Common myeloid progenitor, CD34-positive (primary cell): ENCODE measurements around the gene SH3GLB2.
A peak's percentile ranks its signal among the peaks of the same experiment; 100 is the strongest.

Source experiments
- CTCF ChIA-PET: fragments of 350-600 bp; sonication (Branson Sonifier 250); formaldehyde crosslinking; loops from one replicate; lab custom pipeline; 2021; ENCODE audit warnings: antibody characterized with exemption; lab: Charles Lee
- POLR2A ChIA-PET: fragments of 350-600 bp; sonication (Branson Sonifier 250); formaldehyde crosslinking; loops from one replicate; lab custom pipeline; 2021; ENCODE audit warnings: antibody characterized with exemption; lab: Charles Lee
- DNase-seq, 3 donors: peaks; one replicate each; pipeline versions ENCODE4 v3.0.0 to v3.0.0-alpha.2; 2013
- H3K27ac ChIP-seq, 2 experiments: 1 replicate in 1 of 2; 2 replicates in 1 of 2; pipeline ENCODE4 v1.7.0; 2013; ENCODE audit warnings: inconsistent platforms in 2 of 2, low read length in 2 of 2, mild to moderate bottlenecking in 2 of 2, low read depth in 1 of 2, moderate library complexity in 1 of 2; ENCODE audit not compliant: severe bottlenecking in 2 of 2, insufficient read depth in 1 of 2, poor library complexity in 1 of 2
- H3K27me3 ChIP-seq, 5 experiments: replicated peaks in 2 of 5; 1 replicate in 3 of 5; 2 replicates in 2 of 5; pipeline versions ENCODE4 v1.6.1 to v1.7.0; 2013; ENCODE audit warnings: low read length in 4 of 5, mild to moderate bottlenecking in 2 of 5, moderate library complexity in 2 of 5, inconsistent platforms in 1 of 5; ENCODE audit not compliant: insufficient read depth in 5 of 5, control insufficient read depth in 4 of 5
- H3K36me3 ChIP-seq, 4 experiments: 1 replicate in 2 of 4; 2 replicates in 2 of 4; pipeline versions ENCODE4 v1.6.1 to v1.7.0; 2013; ENCODE audit warnings: low read length in 3 of 4, control low read depth in 1 of 4, mild to moderate bottlenecking in 1 of 4; ENCODE audit not compliant: control insufficient read depth in 4 of 4, insufficient read depth in 4 of 4
- H3K4me1 ChIP-seq, 4 experiments: 1 replicate in 3 of 4; 2 replicates in 1 of 4; pipeline versions ENCODE4 v1.6.1 to v1.7.1; 2013; ENCODE audit warnings: low read length in 3 of 4, mild to moderate bottlenecking in 3 of 4, control low read depth in 1 of 4, inconsistent platforms in 1 of 4, moderate library complexity in 1 of 4; ENCODE audit not compliant: control insufficient read depth in 4 of 4, insufficient read depth in 4 of 4; ENCODE audit errors: control extremely low read depth in 1 of 4
- H3K4me3 ChIP-seq, 7 experiments: 1 replicate in 4 of 7; 2 replicates in 3 of 7; pipeline versions ENCODE4 v1.5.1 to v1.7.0; 2013; ENCODE audit warnings: mild to moderate bottlenecking in 7 of 7, low read length in 6 of 7, moderate library complexity in 6 of 7, inconsistent platforms in 2 of 7, low read depth in 2 of 7, control low read depth in 1 of 7; ENCODE audit not compliant: insufficient read depth in 4 of 7, control insufficient read depth in 1 of 7; ENCODE audit errors: extremely low read depth in 1 of 7
- H3K9me3 ChIP-seq, 5 experiments: 1 replicate in 4 of 5; 2 replicates in 1 of 5; pipeline versions ENCODE4 v1.6.1 to v1.7.1; 2013; ENCODE audit warnings: low read length in 4 of 5, mild to moderate bottlenecking in 2 of 5, inconsistent platforms in 1 of 5, low read depth in 1 of 5, moderate library complexity in 1 of 5; ENCODE audit not compliant: control insufficient read depth in 4 of 5, insufficient read depth in 2 of 5; ENCODE audit errors: control extremely low read depth in 1 of 5
- WGBS: methylation state at CpG from one replicate; pipeline ENCODE4 v1.1.5; 2013; ENCODE audit not compliant: insufficient coverage; 5-methylcytosine and 5-hydroxymethylcytosine counted together

The SH3GLB2 gene

DNA sequence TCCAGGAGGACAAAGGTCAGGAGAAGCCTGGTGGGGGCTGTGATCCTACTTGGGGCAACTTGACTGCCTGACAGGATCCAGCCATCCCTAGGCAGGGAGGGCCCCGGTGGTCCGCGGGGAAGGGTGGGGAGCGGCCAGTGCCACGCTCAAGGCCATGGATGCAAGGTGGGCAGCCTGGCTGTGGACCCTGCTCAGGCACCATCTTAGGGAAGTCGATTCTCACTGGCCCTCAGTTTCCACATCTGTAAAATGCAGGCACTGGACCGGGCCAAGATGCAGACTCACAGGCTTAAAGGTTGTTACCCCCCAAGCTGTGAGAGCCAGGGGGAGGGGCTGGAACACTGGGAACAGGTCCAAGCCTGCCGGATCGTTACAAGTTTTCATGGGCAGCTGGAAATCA lies 44.0 kb upstream of the SH3GLB2 start:
- Histone ChIP-seq H3K27me3 (no peaks in the 10 kb centered on the region), H3K9me3 (no peaks in the 10 kb centered on the region), H3K27ac (no peak overlapping the region), H3K36me3 (peaks cover 3 to 38% (median 13%) of the 10 kb centered on the region in 4 experiments), H3K4me3 (peak overlapping the region in 2 of 7 experiments; percentile 24 to 37), H3K4me1 (peaks cover 2 to 54% (median 46%) of the 10 kb centered on the region in 4 experiments)
- POLR2A ChIA-PET = no interaction called here
- DNase-seq = no peak
- 93% methylated on average over 7 of the region's 9 CpGs for WGBS
- CTCF ChIA-PET = no interaction called here

DNA sequence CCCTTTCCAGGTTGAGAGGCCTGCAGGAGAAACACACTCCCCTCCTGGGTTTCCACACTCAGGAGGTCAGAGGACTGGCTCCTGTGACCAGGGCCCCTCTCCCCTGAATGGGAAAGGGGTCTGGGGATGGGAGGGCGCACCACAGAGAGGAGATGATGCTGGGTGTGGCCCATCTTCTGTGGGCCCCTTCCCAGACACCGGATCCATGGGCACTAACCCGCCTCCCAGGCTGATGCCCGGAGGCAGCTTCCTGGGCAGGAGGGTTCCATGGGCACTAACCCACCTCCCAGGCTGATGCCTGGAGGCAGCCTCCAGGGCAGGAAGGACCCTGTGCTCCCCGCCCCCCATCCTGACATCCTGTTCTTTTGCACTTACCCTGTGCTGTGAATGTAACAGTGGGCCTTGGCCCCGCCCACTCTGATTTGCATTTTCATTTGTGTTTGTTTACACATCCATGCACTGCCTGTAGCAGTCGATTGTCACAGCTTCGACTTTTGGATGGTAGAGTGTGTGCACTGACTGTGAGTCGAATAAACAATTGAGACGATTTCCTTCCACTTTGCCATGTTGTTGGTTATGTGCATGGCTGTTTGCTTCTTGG lies 43.5 kb upstream of the SH3GLB2 start:
- no peaks in the 10 kb centered on the region for H3K27me3 ChIP-seq
- POLR2A ChIA-PET = no interaction called here
- 46% methylated on average over 9 of the region's 10 CpGs for WGBS
- H3K4me1 ChIP-seq = peaks cover 2 to 54% (median 46%) of the 10 kb centered on the region in 4 experiments
- peak overlapping the region in 1 of 2 experiments; percentile 82 for H3K27ac ChIP-seq
- CTCF ChIA-PET = no interaction called here
- H3K9me3 ChIP-seq = no peaks in the 10 kb centered on the region
- H3K4me3 ChIP-seq = peak overlapping the region in 1 of 7 experiments; percentile 37
- DNase-seq = peak in 2 of 3 donors; percentile 52 to 62
- H3K36me3 ChIP-seq = peaks cover 4 to 39% (median 15%) of the 10 kb centered on the region in 4 experiments

DNA sequence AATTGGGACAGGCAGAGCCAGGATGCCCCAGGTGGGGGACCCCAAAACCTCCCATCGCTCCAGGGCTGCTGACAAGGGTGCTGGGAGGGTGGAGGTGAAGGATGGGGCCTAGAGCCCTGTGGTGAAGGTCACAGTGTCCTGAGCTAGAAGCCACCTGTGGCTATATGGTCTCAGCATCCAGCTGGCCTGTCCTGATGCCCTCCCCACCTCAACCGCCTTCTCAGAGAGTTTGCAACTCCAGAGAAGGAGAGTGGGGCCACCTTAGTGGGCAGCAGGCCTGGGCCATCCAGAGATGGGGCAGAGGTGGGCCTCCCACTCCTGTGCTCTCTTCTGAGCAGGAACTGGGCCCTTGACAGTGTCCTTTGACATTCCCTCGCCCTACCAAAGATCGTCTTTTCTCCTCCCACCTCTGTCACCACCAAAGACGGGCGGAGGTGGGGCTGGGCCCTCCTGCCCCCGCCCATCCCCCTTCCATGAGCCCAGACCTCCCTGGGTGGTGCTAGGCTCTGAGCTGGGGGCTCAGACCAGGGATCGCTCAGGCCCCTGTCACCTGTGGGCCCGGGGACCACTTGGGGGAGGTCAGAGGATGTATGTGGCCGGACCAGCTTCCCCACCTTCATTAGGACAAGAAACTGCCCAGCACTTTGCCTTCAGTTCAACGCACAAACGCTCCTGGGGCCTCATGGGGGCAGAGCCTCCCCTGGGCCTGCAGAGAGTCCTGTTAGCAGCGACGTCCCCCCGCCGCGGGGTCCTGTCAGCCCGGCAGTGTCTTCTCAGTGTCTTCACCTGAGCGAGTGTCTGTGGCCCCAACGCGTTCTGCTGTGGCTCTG lies 42.8 kb upstream of the SH3GLB2 start:
- 81% methylated on average over 18 of the region's 21 CpGs for WGBS
- POLR2A ChIA-PET = interaction anchor here (0.6 kb wide), 1 partner anchor 9 kb away, joined by 3 read pairs; the partner anchor contains the start of gene DOLPP1
- H3K4me3 ChIP-seq = peak overlapping the region in 5 of 7 experiments; percentile 10 to 54 (median 22)
- no peaks in the 10 kb centered on the region for H3K27me3 ChIP-seq
- CTCF ChIA-PET = no interaction called here
- H3K27ac ChIP-seq = peak overlapping the region; percentile 15 to 82
- H3K9me3 ChIP-seq = no peaks in the 10 kb centered on the region
- no peak for DNase-seq
- H3K4me1 ChIP-seq = peaks cover 2 to 54% (median 46%) of the 10 kb centered on the region in 4 experiments
- H3K36me3 ChIP-seq = peaks cover 5 to 42% (median 17%) of the 10 kb centered on the region in 4 experiments

DNA sequence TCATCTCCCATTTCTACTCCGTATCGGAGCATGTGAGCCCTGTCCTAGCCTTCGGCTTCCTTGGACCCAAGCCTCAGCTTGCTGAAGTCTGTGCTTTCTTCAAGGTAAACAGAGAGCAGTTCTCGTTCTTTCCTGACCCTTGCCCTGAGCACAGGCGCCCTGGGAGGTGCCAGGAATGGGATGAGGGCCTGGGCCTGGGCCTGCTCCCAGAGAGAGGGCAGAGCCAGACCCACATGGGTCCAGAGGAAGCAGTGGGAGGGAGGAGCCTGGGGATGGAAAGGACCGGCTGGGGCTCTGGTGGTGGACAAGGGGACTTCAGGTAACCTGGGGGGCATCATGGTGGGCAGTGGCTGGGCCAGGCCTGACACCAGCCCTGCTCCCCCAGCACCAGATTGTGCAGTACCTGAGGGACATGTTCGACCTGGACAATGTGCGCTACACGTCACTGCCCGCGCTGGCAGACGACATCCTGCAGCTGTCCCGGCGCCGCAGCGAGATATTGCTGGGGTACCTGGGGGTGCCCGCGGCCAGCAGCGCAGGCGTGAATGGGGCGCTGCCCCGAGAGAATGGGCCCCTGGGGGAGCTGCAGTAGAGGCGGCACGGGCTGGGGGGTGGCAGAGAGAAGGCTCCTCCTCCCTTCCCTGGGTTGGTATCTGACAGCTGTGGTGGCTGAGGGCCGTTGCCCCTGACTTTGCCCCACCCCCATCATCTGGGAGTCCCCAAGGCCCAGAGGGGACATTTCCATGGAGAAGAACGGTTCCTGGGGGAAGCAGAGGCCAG lies 41.9 kb upstream of the SH3GLB2 start:
- ChIA-PET CTCF (interaction anchor here (1.2 to 1.4 kb wide), 2 partner anchors 11 to 32 kb away, joined by 3 to 8 read pairs; partner anchors contain the start of gene DOLPP1), POLR2A (interaction anchor here (0.6 to 1.1 kb wide), 3 partner anchors 10 to 28 kb away, joined by 3 to 9 read pairs (median 3); partner anchors contain the start of gene DOLPP1)
- Histone ChIP-seq H3K27ac (peak overlapping the region; percentile 12 to 82), H3K4me3 (peak overlapping the region in 5 of 7 experiments; percentile 11 to 54 (median 22)), H3K4me1 (peaks cover 2 to 54% (median 46%) of the 10 kb centered on the region in 4 experiments), H3K36me3 (peaks cover 6 to 49% (median 22%) of the 10 kb centered on the region in 4 experiments), H3K9me3 (no peaks in the 10 kb centered on the region), H3K27me3 (no peaks in the 10 kb centered on the region)
- WGBS = 84% methylated on average over 11 of the region's 26 CpGs
- DNase-seq = peak in 2 of 3 donors; percentile 9 to 18

DNA sequence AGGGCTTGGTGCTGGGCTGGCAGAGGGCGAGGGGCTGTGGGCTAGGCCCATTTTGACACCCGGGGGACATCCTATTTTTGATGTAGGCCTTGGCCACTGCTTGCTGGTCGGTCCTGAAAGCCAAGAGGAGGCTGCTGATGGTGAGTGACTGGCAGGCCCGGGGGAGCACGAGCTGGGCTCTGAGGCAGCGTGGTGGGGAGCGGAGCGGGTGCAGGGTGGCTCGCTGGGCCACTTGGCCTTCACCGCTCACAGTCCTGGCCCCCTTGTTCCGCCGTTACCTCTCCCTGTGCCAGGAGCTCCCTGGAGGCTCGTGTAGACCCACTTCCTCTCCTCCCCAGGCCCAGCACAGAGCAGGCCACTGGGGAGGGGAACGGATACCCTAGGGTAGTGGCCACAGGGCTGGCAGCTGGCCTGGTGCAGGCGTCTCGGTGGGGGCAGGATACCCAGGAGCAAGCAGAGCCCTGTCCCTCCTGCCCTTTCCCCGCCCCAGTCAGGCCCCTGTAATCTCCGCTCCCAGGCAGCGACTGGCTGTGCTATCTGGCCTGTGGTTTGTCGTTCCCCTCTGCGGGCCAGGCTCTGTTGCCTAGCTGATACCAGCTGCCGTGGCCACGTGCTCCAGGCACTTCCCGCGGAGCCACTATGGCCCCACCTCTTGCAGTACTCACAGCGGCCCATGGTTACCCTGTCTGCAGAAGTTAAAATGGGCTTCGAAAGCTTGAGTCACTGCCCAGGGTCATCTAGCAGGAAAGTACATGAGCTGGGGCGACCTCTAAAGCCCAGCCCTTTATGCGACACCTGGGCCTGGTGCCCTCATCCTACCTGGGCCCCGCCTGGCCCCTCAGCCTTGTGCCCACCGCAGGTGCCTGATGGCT lies 41.1 kb upstream of the SH3GLB2 start:
- 13% methylated on average over 26 of the region's 31 CpGs for WGBS
- DNase-seq = peak; percentile 96 to 99 (median 99)
- H3K27ac ChIP-seq = peak overlapping the region; percentile 46 to 82
- no peaks in the 10 kb centered on the region for H3K27me3 ChIP-seq
- H3K4me3 ChIP-seq = peak overlapping the region in 5 of 7 experiments; percentile 10 to 66 (median 26)
- H3K4me1 ChIP-seq = peaks cover 2 to 54% (median 46%) of the 10 kb centered on the region in 4 experiments
- ChIA-PET CTCF (interaction anchor here (0.8 to 1.4 kb wide), 3 partner anchors 9 to 31 kb away, joined by 3 to 8 read pairs (median 3); partner anchors contain the start of gene DOLPP1), POLR2A (interaction anchor here (0.6 to 1.1 kb wide), 4 partner anchors 12 to 57 kb away, joined by 3 to 9 read pairs (median 4); partner anchors contain the start of gene DOLPP1)
- peaks cover 6 to 54% (median 28%) of the 10 kb centered on the region in 4 experiments for H3K36me3 ChIP-seq
- no peaks in the 10 kb centered on the region for H3K9me3 ChIP-seq

DNA sequence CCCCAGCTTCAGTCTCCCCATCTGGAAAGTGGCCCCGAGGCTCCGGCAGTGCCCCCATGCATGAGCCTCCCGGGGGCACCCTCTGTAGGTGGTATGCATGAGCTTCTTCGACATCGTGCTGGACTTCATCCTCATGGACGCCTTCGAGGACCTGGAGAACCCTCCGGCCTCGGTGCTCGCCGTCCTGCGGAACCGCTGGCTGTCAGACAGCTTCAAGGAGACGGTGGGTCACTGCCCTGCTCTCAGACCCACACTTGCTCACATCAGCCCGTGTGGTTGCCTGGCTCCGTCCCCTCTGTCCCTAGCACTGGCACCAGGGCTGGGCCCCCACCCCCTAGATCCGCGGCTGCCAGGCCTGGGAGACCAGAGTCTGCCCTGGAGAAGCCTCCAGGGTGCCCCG lies 40.0 kb upstream of the SH3GLB2 start:
- POLR2A ChIA-PET = no interaction called here
- Histone ChIP-seq H3K36me3 (peaks cover 6 to 63% (median 36%) of the 10 kb centered on the region in 4 experiments), H3K4me3 (no peak overlapping the region), H3K27ac (peak overlapping the region in 1 of 2 experiments; percentile 82), H3K4me1 (peaks cover 2 to 54% (median 46%) of the 10 kb centered on the region in 4 experiments), H3K27me3 (no peaks in the 10 kb centered on the region), H3K9me3 (no peaks in the 10 kb centered on the region)
- WGBS = 95% methylated on average over 19 of the region's 19 CpGs
- DNase-seq = no peak
- CTCF ChIA-PET = interaction anchor here (0.6 to 2.0 kb wide), 5 partner anchors 9 to 787 kb away, joined by 3 to 6 read pairs (median 3); no protein-coding TSS in a partner anchor
